ENCODE results near the gene CACNB2. TPM values are rescaled to one million over a fixed set of nuclear protein-coding genes. Genes with fewer than 3 reads are reported as not detected.

Gene CACNB2
- total RNA-seq (ENCODE audit: low replicate concordance) = 0.82 and 2.1 TPM in 2 replicates

- peak; percentile 67 for DNase-seq (ENCODE audit: low read depth)
- peak within 1 kb of the TSS; percentile 73 for H3K4me3 ChIP-seq (ENCODE audit: low read depth, low read length)
- TF ChIP-seq CTCF (IDR thresholded peaks at IDR 0.05; ENCODE audit: insufficient read depth, low read length) = no peak
These were observed at the start of gene CACNB2 for GRCh38 chr10:18140149-18140956. CACNB2 (plus strand) TSS chr10:18140424.

GRCh38 chr10:18094332-18094731 is 45.9 kb upstream of the CACNB2 start:
- no peak overlapping the region for H3K4me3 ChIP-seq (ENCODE audit: low read depth, low read length)
- no peak for TF ChIP-seq CTCF (IDR thresholded peaks at IDR 0.05; ENCODE audit: insufficient read depth, low read length)
- DNase-seq (ENCODE audit: low read depth) = no peak

- DNase-seq (ENCODE audit: low read depth) = no peak
- no peak for TF ChIP-seq CTCF (IDR thresholded peaks at IDR 0.05; ENCODE audit: insufficient read depth, low read length)
- no peak overlapping the region for H3K4me3 ChIP-seq (ENCODE audit: low read depth, low read length)
These were observed 45.4 kb upstream of the CACNB2 start for GRCh38 chr10:18094793-18095192.

- TF ChIP-seq CTCF (IDR thresholded peaks at IDR 0.05; ENCODE audit: insufficient read depth, low read length) = no peak
- DNase-seq (ENCODE audit: low read depth) = peak; percentile 63
These were observed 42.7 kb upstream of the CACNB2 start for GRCh38 chr10:18097524-18097923.

GRCh38 chr10:18098201-18098600 is 42.0 kb upstream of the CACNB2 start:
- no peak for DNase-seq (ENCODE audit: low read depth)
- no peak overlapping the region for H3K4me3 ChIP-seq (ENCODE audit: low read depth, low read length)
- TF ChIP-seq CTCF (IDR thresholded peaks at IDR 0.05; ENCODE audit: insufficient read depth, low read length) = no peak

More at GRCh38 chr10:18097524-18097923, 42.7 kb upstream of the CACNB2 start:
- no peak overlapping the region for H3K4me3 ChIP-seq (ENCODE audit: low read depth, low read length)

GRCh38 chr10:18099415-18099814 is 40.8 kb upstream of the CACNB2 start:
- TF ChIP-seq CTCF (IDR thresholded peaks at IDR 0.05; ENCODE audit: insufficient read depth, low read length) = no peak
- DNase-seq (ENCODE audit: low read depth) = peak; percentile 43

More at GRCh38 chr10:18099415-18099814, 40.8 kb upstream of the CACNB2 start:
- no peak overlapping the region for H3K4me3 ChIP-seq (ENCODE audit: low read depth, low read length)

All from fibroblast of the aortic adventitia (primary cell).